ENCODE results near the gene RNF32.
A peak's percentile ranks its signal among the peaks of the same experiment; 100 is the strongest.

RNF32 gene

GRCh38 chr7:156665101-156665500 is 24.5 kb downstream of the RNF32 start:
- no CpG with 5 or more reads among the region's 4 CpGs for WGBS, 2 experiments (ENCODE audit: insufficient coverage in 2 of 2)
- Histone ChIP-seq H3K9me3 (ENCODE audit: control insufficient read depth, low read length) (no peaks in the 10 kb centered on the region), H3K36me3 (ENCODE audit: control insufficient read depth, insufficient read depth, low read length) (peaks cover 3% of the 10 kb centered on the region), H3K4me1 (ENCODE audit: control insufficient read depth, insufficient read depth, low read length, poor library complexity, severe bottlenecking) (no peaks in the 10 kb centered on the region), H3K4me3 (ENCODE audit: extremely low read depth, insufficient read depth, low read length, poor library complexity, severe bottlenecking) (no peak overlapping the region), H3K27ac (ENCODE audit: low read depth, low read length, severe bottlenecking) (peak overlapping the region; percentile 30)

GRCh38 chr7:156666368-156667109 is 26.0 kb downstream of the RNF32 start:
- Histone ChIP-seq H3K4me3 (ENCODE audit: extremely low read depth, insufficient read depth, low read length, poor library complexity, severe bottlenecking) (no peak overlapping the region), H3K4me1 (ENCODE audit: control insufficient read depth, insufficient read depth, low read length, poor library complexity, severe bottlenecking) (no peaks in the 10 kb centered on the region), H3K36me3 (ENCODE audit: control insufficient read depth, insufficient read depth, low read length) (peaks cover 7% of the 10 kb centered on the region), H3K27ac (ENCODE audit: low read depth, low read length, severe bottlenecking) (peak overlapping the region; percentile 33), H3K9me3 (ENCODE audit: control insufficient read depth, low read length) (no peaks in the 10 kb centered on the region)
- WGBS, 2 experiments (ENCODE audit: insufficient coverage in 2 of 2), result 81 to 85% methylated on average over 3 to 4 of the region's 8 CpGs

- Histone ChIP-seq H3K4me1 (ENCODE audit: control insufficient read depth, insufficient read depth, low read length, poor library complexity, severe bottlenecking) (no peaks in the 10 kb centered on the region), H3K4me3 (ENCODE audit: extremely low read depth, insufficient read depth, low read length, poor library complexity, severe bottlenecking) (no peak overlapping the region), H3K9me3 (ENCODE audit: control insufficient read depth, low read length) (no peaks in the 10 kb centered on the region), H3K36me3 (ENCODE audit: control insufficient read depth, insufficient read depth, low read length) (peaks cover 9% of the 10 kb centered on the region), H3K27ac (ENCODE audit: low read depth, low read length, severe bottlenecking) (peak overlapping the region; percentile 33)
- 90% methylated on average over 1 of the region's 1 CpG; no CpG with 5 or more reads in 1 of the 2 experiments for WGBS, 2 experiments (ENCODE audit: insufficient coverage in 2 of 2)
Observed at GRCh38 chr7:156667110-156667426, 26.5 kb downstream of the RNF32 start.

GRCh38 chr7:156668130-156668741 is 27.7 kb downstream of the RNF32 start:
- peaks cover 12% of the 10 kb centered on the region for H3K36me3 ChIP-seq (ENCODE audit: control insufficient read depth, insufficient read depth, low read length)
- no peak overlapping the region for H3K4me3 ChIP-seq (ENCODE audit: extremely low read depth, insufficient read depth, low read length, poor library complexity, severe bottlenecking)
- WGBS, 2 experiments (ENCODE audit: insufficient coverage in 2 of 2), result 93 to 96% methylated on average over 11 to 13 of the region's 13 CpGs
- no peaks in the 10 kb centered on the region for H3K9me3 ChIP-seq (ENCODE audit: control insufficient read depth, low read length)
- no peaks in the 10 kb centered on the region for H3K4me1 ChIP-seq (ENCODE audit: control insufficient read depth, insufficient read depth, low read length, poor library complexity, severe bottlenecking)
- no peak overlapping the region for H3K27ac ChIP-seq (ENCODE audit: low read depth, low read length, severe bottlenecking)

- Histone ChIP-seq H3K9me3 (ENCODE audit: control insufficient read depth, low read length) (no peaks in the 10 kb centered on the region), H3K4me3 (ENCODE audit: extremely low read depth, insufficient read depth, low read length, poor library complexity, severe bottlenecking) (no peak overlapping the region), H3K36me3 (ENCODE audit: control insufficient read depth, insufficient read depth, low read length) (peaks cover 12% of the 10 kb centered on the region), H3K27ac (ENCODE audit: low read depth, low read length, severe bottlenecking) (no peak overlapping the region), H3K4me1 (ENCODE audit: control insufficient read depth, insufficient read depth, low read length, poor library complexity, severe bottlenecking) (no peaks in the 10 kb centered on the region)
- 94% methylated on average over 12 to 16 of the region's 19 CpGs for WGBS, 2 experiments (ENCODE audit: insufficient coverage in 2 of 2)
Observed at GRCh38 chr7:156669035-156669828, 28.7 kb downstream of the RNF32 start.

- Histone ChIP-seq H3K4me3 (ENCODE audit: extremely low read depth, insufficient read depth, low read length, poor library complexity, severe bottlenecking) (no peak overlapping the region), H3K27ac (ENCODE audit: low read depth, low read length, severe bottlenecking) (no peak overlapping the region), H3K36me3 (ENCODE audit: control insufficient read depth, insufficient read depth, low read length) (peaks cover 25% of the 10 kb centered on the region), H3K9me3 (ENCODE audit: control insufficient read depth, low read length) (no peaks in the 10 kb centered on the region), H3K4me1 (ENCODE audit: control insufficient read depth, insufficient read depth, low read length, poor library complexity, severe bottlenecking) (no peaks in the 10 kb centered on the region)
- 74 to 87% methylated on average over 3 to 4 of the region's 6 CpGs for WGBS, 2 experiments (ENCODE audit: insufficient coverage in 2 of 2)
Observed at GRCh38 chr7:156673454-156673853, 32.9 kb downstream of the RNF32 start.

- Histone ChIP-seq H3K9me3 (ENCODE audit: control insufficient read depth, low read length) (no peaks in the 10 kb centered on the region), H3K27ac (ENCODE audit: low read depth, low read length, severe bottlenecking) (no peak overlapping the region), H3K36me3 (ENCODE audit: control insufficient read depth, insufficient read depth, low read length) (peaks cover 27% of the 10 kb centered on the region), H3K4me1 (ENCODE audit: control insufficient read depth, insufficient read depth, low read length, poor library complexity, severe bottlenecking) (no peaks in the 10 kb centered on the region), H3K4me3 (ENCODE audit: extremely low read depth, insufficient read depth, low read length, poor library complexity, severe bottlenecking) (no peak overlapping the region)
- WGBS, 2 experiments (ENCODE audit: insufficient coverage in 2 of 2), result 93 to 94% methylated on average over 6 of the region's 9 CpGs
Observed at GRCh38 chr7:156673902-156674301, 33.3 kb downstream of the RNF32 start.

- 80 to 94% methylated on average over 3 to 6 of the region's 9 CpGs for WGBS, 2 experiments (ENCODE audit: insufficient coverage in 2 of 2)
- Histone ChIP-seq H3K9me3 (ENCODE audit: control insufficient read depth, low read length) (no peaks in the 10 kb centered on the region), H3K4me1 (ENCODE audit: control insufficient read depth, insufficient read depth, low read length, poor library complexity, severe bottlenecking) (no peaks in the 10 kb centered on the region), H3K4me3 (ENCODE audit: extremely low read depth, insufficient read depth, low read length, poor library complexity, severe bottlenecking) (no peak overlapping the region), H3K36me3 (ENCODE audit: control insufficient read depth, insufficient read depth, low read length) (peaks cover 25% of the 10 kb centered on the region), H3K27ac (ENCODE audit: low read depth, low read length, severe bottlenecking) (no peak overlapping the region)
Observed at GRCh38 chr7:156675721-156676120, 35.1 kb downstream of the RNF32 start.

GRCh38 chr7:156676263-156676662 is 35.7 kb downstream of the RNF32 start:
- Histone ChIP-seq H3K36me3 (ENCODE audit: control insufficient read depth, insufficient read depth, low read length) (peaks cover 25% of the 10 kb centered on the region), H3K4me3 (ENCODE audit: extremely low read depth, insufficient read depth, low read length, poor library complexity, severe bottlenecking) (no peak overlapping the region), H3K4me1 (ENCODE audit: control insufficient read depth, insufficient read depth, low read length, poor library complexity, severe bottlenecking) (no peaks in the 10 kb centered on the region), H3K27ac (ENCODE audit: low read depth, low read length, severe bottlenecking) (no peak overlapping the region), H3K9me3 (ENCODE audit: control insufficient read depth, low read length) (no peaks in the 10 kb centered on the region)
- 83 to 87% methylated on average over 17 to 19 of the region's 19 CpGs for WGBS, 2 experiments (ENCODE audit: insufficient coverage in 2 of 2)

GRCh38 chr7:156677374-156678054 is 36.9 kb downstream of the RNF32 start:
- H3K4me1 ChIP-seq (ENCODE audit: control insufficient read depth, insufficient read depth, low read length, poor library complexity, severe bottlenecking), result no peaks in the 10 kb centered on the region
- no peak overlapping the region for H3K4me3 ChIP-seq (ENCODE audit: extremely low read depth, insufficient read depth, low read length, poor library complexity, severe bottlenecking)
- 89 to 91% methylated on average over 7 of the region's 9 CpGs for WGBS, 2 experiments (ENCODE audit: insufficient coverage in 2 of 2)
- H3K9me3 ChIP-seq (ENCODE audit: control insufficient read depth, low read length), result no peaks in the 10 kb centered on the region
- no peak overlapping the region for H3K27ac ChIP-seq (ENCODE audit: low read depth, low read length, severe bottlenecking)
- peaks cover 17% of the 10 kb centered on the region for H3K36me3 ChIP-seq (ENCODE audit: control insufficient read depth, insufficient read depth, low read length)

Data from mesodermal cell (in vitro differentiated cells).